A549 treated with ZK216348 at 1 μM for 4 hours (cell line): ENCODE data around the gene C21orf91. TPM values are rescaled to one million over a fixed set of nuclear protein-coding genes. Genes with fewer than 3 reads are reported as not detected.

ENCODE experiments used
- total RNA-seq: library from RNA; stranded (reverse); fragments of 200-300 nt; extraction: Qiagen RNA extraction; gene quantifications from 5 replicates; pipeline ENCODE4 v1.2.3, GENCODE V29; 2022; ENCODE audit warnings: low read depth

Gene C21orf91
- 1.4 to 2.7 TPM (median 1.9 TPM) in 5 replicates for total RNA-seq

GRCh38 chr21:17819114-17819876 is at the start of gene C21orf91:
Gene C21orf91 (minus strand): TSS chr21:17819356. CDS start chr21:17818318, 1,038 bp downstream.

Other genes with a start within 250 kb of the C21orf91 start
- gene BTG3, start 206.5 kb downstream of the C21orf91 start, total RNA-seq = 18.3 to 31.6 TPM (median 28.2 TPM) in 5 replicates